HG03342 (cell line): ENCODE results near the gene SKAP2.

Experiments
- ATAC-seq: cut with Tn5 transposase; IDR thresholded peaks from one replicate; pipeline ENCODE4 v1.9.1; 2021; ENCODE audit warnings: mild to moderate bottlenecking, moderate library complexity; ENCODE audit not compliant: unreplicated experiment

The SKAP2 gene

DNA sequence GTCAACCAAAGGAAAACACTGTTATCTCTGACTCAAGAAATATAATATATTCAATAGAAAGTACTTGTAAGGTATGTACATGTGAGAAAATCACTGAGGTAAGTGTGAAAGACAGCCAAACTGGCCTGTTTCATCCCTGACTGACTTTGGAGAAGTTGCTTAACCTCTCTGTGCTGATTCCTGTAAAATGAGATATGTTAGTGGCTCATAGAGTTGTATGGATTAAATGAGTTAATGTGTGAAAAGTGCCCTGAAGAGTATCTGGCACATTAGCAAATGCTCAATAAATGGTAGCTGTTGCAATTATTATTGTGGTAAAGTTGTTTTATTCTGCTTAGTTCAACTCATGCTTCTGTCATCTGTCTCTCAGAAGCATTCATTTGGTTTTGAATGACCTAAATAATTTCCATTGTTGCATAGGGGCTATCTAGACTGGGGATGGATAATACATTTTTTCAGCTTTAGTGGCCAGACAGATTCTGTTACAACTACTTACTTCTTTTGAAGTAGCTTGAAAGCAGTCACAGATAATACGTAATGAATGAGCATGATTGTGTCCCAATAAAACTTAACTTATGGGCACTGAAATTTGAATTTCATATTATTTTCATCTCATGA, 84.3 kb downstream of the SKAP2 start:
- no peak for ATAC-seq

DNA sequence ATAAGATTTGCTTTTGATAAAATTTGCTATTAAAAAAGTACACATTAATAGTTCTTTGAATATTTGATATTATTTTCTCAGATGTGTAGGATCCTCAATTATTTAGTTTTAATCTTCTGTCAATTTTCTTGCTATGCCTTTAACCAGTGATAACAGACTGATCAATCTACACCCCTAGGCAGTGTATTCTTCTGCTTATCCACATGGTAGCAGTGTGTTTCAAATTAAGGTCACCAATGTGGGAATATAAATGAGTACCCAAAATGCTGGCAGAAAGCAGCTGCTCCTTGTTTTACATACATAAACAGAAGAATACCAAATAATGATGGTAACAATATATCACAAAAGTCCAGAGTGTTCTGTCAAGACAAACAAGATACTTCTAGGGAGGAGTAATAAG, 87.0 kb downstream of the SKAP2 start:
- ATAC-seq = no peak

DNA sequence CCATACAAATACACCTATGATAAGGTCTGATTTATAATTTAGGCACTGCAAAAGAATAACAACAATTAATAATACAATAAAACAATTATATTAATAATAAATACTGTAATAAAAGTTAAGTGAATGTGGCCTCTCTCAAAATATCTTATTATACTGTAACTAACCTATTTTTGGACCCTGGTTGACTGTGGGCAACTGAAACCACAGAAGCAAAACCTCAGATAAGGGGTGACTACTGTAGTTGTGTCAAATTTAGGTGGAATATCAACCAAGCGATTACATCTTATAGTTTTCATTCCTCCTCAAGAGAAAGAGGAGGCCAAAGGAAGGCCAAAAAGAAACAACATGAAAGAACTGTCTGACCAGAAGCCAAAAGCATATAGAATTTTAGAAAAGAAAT, 103.9 kb downstream of the SKAP2 start:
- no peak for ATAC-seq

- ATAC-seq = no peak
These were observed 105.3 kb downstream of the SKAP2 start for GRCh38 chr7:26759108-26759507.

DNA sequence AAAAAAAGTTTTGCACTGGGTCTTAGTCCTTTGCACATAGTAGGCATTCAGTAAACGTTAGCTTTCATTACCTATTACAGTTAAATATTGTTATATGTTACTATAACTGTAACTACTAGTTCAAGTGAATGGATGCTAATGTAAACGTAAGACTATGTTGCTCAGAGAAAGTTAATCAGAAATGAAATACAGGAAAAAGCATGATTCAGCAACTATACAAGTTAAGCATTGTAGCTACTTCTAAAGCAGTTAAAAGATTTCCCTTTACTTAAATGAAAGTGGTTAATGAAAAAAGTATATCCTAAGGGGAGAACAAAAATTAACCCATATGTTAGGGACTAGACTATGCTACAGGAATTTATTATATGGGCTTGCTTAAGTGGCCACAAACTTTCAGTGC, 121.2 kb downstream of the SKAP2 start:
- no peak for ATAC-seq

DNA sequence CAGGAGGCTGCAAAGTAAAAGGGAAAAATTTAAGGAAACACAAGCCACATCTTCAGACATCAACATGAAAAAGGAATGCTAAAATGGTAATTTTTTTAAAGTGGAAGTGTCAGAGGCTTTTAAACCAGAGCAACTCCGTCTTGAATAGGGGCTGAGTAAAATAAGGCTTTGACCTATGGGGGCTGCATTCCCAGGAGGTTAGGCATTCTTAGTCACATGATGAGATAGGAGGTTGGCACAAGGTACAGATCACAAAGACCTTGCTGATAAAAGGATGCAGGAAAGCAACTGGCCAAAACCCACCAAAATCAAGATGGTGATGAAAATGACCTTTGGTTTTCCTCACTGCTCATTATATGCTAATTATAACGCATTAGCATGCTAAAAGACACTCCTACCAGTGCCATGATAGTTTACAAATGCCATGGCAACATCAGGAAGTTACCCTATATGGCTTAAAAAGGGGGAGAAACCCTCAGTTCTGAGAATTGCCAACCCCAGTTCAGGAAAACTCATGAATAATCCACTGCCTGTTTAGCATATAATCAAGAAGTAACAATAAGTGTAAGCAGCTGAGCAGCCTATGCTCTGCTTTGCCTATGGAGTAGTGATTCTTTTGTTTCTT, 128.3 kb downstream of the SKAP2 start:
- no peak for ATAC-seq

- ATAC-seq = no peak
These were observed 135.1 kb downstream of the SKAP2 start for GRCh38 chr7:26729150-26729775.

DNA sequence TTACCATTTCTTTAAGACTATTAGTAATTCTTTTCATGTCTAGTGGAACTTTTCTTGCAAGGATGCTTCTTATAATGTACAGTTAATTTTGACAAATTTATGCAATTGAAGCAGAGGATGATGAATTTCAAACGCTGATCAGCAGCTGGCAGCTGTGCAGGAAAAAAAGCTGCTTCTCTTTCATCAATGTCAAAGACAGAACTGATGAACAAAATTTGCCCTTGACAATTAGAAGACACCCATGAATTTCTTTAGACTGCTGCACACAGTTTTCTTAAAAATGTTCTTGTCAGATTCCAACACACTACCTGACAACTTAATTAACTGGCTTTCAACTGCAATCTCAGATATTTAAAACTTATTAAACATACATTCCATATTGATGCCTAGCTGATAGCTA, 138.3 kb downstream of the SKAP2 start:
- no peak for ATAC-seq

- no peak for ATAC-seq
These were observed 139.6 kb downstream of the SKAP2 start for GRCh38 chr7:26724795-26725194.

DNA sequence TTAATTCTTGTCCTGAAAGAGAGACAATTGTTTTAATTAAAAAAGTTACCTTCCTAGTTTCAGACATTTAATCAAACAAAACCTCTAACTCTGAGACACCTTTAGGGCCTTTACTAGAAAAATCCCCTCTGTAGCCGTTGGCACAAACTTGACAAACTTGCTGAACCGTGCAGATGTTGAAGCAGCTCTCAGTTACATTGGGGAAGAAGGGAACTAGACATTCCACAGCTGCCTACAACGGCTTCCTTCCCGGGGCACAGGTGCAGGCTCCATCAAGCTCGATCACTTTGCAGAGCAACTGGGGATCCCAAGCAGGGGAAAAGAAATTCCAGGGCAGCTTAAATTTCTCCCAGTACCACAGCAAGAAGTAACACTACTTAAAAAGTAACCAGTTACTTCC, 141.3 kb downstream of the SKAP2 start:
- ATAC-seq = no peak

DNA sequence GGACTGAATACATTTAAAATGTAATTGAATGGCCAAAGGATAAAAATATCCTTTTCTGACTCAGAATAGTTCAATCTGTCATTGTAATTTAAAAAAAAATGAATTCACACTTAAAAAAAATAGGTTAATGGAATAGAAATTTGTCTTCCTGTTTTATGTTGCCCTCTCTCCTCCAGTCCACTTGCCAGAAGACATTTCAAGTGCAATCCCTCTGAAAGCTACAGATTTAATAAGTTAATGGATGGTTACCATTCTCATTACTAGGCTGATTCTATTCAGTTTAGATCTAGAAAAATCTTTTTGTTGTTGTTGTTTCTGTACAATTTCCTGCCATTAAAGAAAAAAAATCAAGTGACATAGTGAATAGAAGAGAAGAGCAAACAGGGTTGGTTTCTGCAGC, 142.9 kb downstream of the SKAP2 start:
- no peak for ATAC-seq

- ATAC-seq = no peak
These were observed 146.3 kb downstream of the SKAP2 start for GRCh38 chr7:26718063-26718462.

- ATAC-seq = no peak
These were observed 150.0 kb downstream of the SKAP2 start for GRCh38 chr7:26714438-26714837.

- ATAC-seq = no peak
These were observed 150.4 kb downstream of the SKAP2 start for GRCh38 chr7:26714006-26714405.

DNA sequence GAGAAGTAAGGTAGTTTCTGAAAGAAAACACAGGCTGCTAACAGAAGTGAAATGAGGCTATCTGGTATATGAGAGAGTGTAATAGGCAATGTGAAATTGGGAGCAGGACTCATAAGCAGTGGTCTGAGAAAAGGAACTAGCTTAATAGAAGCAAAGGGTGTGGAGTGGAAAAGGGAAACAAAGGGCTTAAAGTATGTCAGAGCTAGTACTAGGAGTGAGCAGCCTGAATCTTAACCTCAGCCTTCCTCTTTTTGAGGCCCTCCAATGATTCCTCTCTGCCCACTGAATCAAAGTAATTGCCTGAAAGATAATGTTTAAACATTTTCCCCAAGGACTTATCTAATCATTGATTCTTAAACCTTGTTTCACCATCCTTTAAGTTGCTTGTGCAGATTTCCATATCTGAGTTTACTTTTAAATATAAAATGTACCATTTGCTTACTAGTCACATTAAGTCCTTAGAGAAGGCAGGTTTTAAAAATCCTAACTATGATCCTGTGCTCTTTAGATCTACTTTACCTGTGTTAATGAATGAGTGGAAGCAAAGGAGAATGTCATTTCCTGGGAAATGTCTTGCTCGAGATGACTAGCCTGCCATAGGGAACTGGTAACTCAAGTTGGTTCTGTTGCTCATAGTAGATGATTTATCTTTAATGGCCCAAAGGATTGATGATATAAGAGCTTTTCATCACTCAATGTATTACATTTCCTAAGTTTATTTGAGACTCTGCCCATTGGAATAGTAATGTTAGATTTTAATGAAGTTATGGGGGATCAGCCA, 155.0 kb downstream of the SKAP2 start:
- no peak for ATAC-seq

DNA sequence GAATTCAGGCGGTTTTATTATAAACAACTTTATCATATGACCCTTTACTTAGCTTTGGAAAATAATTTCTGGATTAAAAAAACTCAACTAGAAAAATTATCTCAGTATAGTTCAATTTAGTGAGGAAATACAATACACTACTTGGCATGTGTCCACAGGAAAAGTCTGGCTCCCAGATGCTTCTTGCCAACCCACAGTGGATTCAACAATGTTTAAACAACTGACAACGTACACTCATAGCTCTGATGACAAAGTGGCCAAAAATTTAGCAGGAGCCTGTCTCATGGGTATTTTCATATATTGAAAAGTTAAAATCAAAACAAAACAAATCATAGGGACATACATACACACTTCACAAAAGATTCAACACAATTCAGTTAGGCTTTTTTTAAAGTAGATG, 158.8 kb downstream of the SKAP2 start:
- no peak for ATAC-seq

- no peak for ATAC-seq
These were observed 159.6 kb downstream of the SKAP2 start for GRCh38 chr7:26704786-26705185.

GRCh38 chr7:26704036-26704435, 160.4 kb downstream of the SKAP2 start:
- ATAC-seq = no peak

- ATAC-seq = no peak
These were observed 163.5 kb downstream of the SKAP2 start for GRCh38 chr7:26700893-26701292.

- no peak for ATAC-seq
These were observed 164.0 kb downstream of the SKAP2 start for GRCh38 chr7:26700386-26700785.

DNA sequence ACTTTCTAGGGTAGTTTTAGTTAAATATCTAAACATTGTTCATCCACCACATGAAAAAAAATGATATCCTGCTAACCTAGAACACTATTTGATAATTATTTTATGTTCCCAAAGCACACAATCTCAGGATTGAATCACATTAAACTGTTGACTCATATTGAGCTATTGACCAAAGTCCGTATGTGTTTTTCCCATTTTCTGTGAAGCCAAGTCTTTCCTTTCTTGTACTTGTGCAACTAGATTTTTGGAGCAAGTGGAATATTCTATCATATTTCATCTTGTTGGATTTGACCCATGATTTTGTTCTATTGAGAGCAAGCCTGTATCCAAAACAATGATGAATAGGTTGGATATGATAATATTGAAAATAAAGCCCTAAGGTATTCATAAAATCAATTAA, 164.6 kb downstream of the SKAP2 start:
- ATAC-seq = no peak

DNA sequence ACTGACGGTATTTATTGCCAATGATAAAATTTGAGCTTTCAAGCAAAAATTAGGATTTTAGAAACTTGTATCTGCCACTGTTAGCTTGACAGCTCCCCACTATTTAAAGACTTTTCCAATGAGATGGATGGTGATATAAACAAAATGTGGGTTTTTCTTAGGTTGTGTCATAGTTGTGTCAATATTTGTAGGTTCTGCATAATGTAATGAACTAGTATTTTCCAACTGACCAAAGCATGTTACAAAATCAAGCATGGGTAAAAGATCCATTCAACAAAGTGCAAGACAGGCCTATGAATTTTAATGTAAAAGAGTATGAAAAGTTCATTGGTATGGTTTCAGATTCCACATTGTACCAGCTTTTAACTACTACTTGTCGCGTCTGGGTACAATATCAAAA, 165.6 kb downstream of the SKAP2 start:
- no peak for ATAC-seq
